Cardiac muscle cell (in vitro differentiated cells and primary cell): Measurements from ENCODE around the gene SCML1. TPM values are rescaled to one million over a fixed set of nuclear protein-coding genes. Genes with fewer than 3 reads are reported as not detected.
A peak's percentile ranks its signal among the peaks of the same experiment; 100 is the strongest.

ENCODE experiments used
- DNase-seq, 2 donors: peaks; one replicate each; pipeline versions ENCODE4 v3.0.0 to v3.0.0-alpha.2; 2010 to 2017; ENCODE audit warnings: low read depth in 1 of 2, low spot score in 1 of 2
- H3K27ac ChIP-seq: fragments of 200-600 bp; sonication (generic); 2 replicates; pipeline ENCODE4 v1.5.1; 2016
- H3K27me3 ChIP-seq: fragments of 200-600 bp; sonication (generic); 2 replicates; pipeline ENCODE4 v1.6.0; 2016; ENCODE audit warnings: control low read depth
- H3K36me3 ChIP-seq: fragments of 200-600 bp; sonication (generic); 2 replicates; pipeline ENCODE4 v1.5.1; 2016; ENCODE audit warnings: control low read depth
- H3K4me1 ChIP-seq: fragments of 200-600 bp; sonication (generic); 2 replicates; pipeline ENCODE4 v1.8.1; 2017; ENCODE audit warnings: low read depth, mild to moderate bottlenecking, mixed run types
- H3K4me3 ChIP-seq: fragments of 200-600 bp; sonication (generic); 2 replicates; pipeline ENCODE4 v1.5.1; 2016; ENCODE audit warnings: mild to moderate bottlenecking
- H3K9me3 ChIP-seq: fragments of 200-600 bp; sonication (generic); 2 replicates; pipeline ENCODE4 v1.5.1; 2017; ENCODE audit warnings: low read depth, mild to moderate bottlenecking, control low read depth
- CTCF ChIP-seq: IDR thresholded peaks from 2 replicates; pipeline ENCODE4 v1.5.1; 2012; ENCODE audit warnings: low read depth, mild to moderate bottlenecking, low read length
- polyA plus RNA-seq: library from polyadenylated mRNA; unstranded; fragments of >200 nt; fragmentation: Nextera tagmentation; extraction: Ambion mirVana; gene quantifications from 2 replicates; pipeline ENCODE4 v1.2.1, GENCODE V29; 2016
- total RNA-seq: library from RNA; depleted of rRNA; stranded (reverse); fragments of >200 nt; gene quantifications from 2 replicates; pipeline ENCODE4 v1.2.3, GENCODE V29; 2016

The SCML1 gene
- total and polyA plus RNA-seq, 2 experiments from 2014 or later: 4.4 to 5.4 TPM

GRCh38 chrX:17713288-17713687 lies 24.0 kb upstream of the SCML1 start:
- no peaks in the 10 kb centered on the region for H3K36me3 ChIP-seq
- no peak for DNase-seq
- H3K27ac ChIP-seq: no peak overlapping the region
- H3K4me3 ChIP-seq: no peak overlapping the region
- no peaks in the 10 kb centered on the region for H3K4me1 ChIP-seq
- H3K27me3 ChIP-seq: no peaks in the 10 kb centered on the region
- TF ChIP-seq CTCF: no peak
- no peaks in the 10 kb centered on the region for H3K9me3 ChIP-seq

DNA sequence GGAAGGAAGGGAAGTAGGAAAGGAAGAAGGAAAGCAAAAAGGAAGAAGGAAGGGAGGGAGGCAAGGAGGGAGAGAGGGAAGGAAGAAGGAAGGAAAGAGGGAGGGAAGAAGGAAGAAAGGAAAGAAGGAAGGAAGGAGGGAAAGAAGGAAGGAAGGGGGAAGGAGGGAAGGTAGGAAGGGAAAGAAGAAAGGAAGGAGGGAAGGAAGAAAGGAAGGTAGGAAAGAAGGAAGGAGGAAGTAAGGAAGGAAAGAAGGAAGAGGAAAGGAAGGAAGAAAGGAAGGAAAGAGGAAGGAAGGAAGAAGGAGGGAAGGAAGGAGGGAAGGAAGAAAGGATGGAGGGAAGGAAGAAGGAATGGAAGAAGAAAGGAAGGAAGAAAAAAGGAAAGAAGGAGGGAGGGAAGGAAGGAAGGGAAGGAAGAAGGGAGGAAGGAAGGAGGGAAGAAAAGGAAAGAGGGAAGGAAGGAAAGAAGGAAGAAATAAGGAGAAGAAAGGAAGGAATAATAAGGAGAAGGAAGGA lies 18.6 kb upstream of the SCML1 start:
- DNase-seq: no peak
- Histone ChIP-seq H3K9me3 (no peaks in the 10 kb centered on the region), H3K27me3 (no peaks in the 10 kb centered on the region), H3K4me3 (no peak overlapping the region), H3K27ac (no peak overlapping the region), H3K36me3 (no peaks in the 10 kb centered on the region), H3K4me1 (no peaks in the 10 kb centered on the region)
- TF ChIP-seq CTCF: no peak

GRCh38 chrX:17719711-17720110 lies 17.6 kb upstream of the SCML1 start:
- H3K36me3 ChIP-seq: no peaks in the 10 kb centered on the region
- DNase-seq: no peak
- no peak overlapping the region for H3K4me3 ChIP-seq
- no peaks in the 10 kb centered on the region for H3K27me3 ChIP-seq
- no peaks in the 10 kb centered on the region for H3K9me3 ChIP-seq
- no peaks in the 10 kb centered on the region for H3K4me1 ChIP-seq
- no peak overlapping the region for H3K27ac ChIP-seq
- no peak for TF ChIP-seq CTCF

- no peak overlapping the region for H3K27ac ChIP-seq
- no peak for TF ChIP-seq CTCF
- no peaks in the 10 kb centered on the region for H3K27me3 ChIP-seq
- H3K36me3 ChIP-seq: no peaks in the 10 kb centered on the region
- no peaks in the 10 kb centered on the region for H3K4me1 ChIP-seq
- no peak overlapping the region for H3K4me3 ChIP-seq
- no peaks in the 10 kb centered on the region for H3K9me3 ChIP-seq
- no peak for DNase-seq
Measured at GRCh38 chrX:17721715-17722114, 15.6 kb upstream of the SCML1 start.

DNA sequence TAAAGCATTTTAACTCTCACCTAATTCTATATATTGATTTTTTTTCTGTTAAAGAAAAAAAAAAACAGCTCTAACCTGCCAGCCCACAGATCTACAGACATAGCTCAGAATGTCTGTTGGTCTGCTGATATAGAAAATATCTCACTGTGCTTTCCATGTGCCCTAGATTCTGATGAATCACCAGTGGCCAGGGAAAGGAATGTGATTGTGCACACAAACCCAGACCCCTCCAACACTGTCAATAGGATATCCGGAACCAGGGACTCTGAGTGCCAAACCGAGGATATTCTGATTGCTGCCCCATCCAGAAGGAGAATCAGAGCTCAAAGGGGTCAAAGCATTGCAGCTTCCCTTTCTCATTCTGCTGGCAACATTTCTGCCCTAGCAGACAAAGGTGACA lies 12.1 kb upstream of the SCML1 start:
- TF ChIP-seq CTCF: no peak
- no peak overlapping the region for H3K27ac ChIP-seq
- H3K4me1 ChIP-seq: no peaks in the 10 kb centered on the region
- H3K4me3 ChIP-seq: no peak overlapping the region
- no peaks in the 10 kb centered on the region for H3K27me3 ChIP-seq
- H3K36me3 ChIP-seq: no peaks in the 10 kb centered on the region
- DNase-seq: peak in 1 of 2 donors; percentile 3
- no peaks in the 10 kb centered on the region for H3K9me3 ChIP-seq
